Transverse colon (tissue), 4 donors: ENCODE data around the gene TRAK1. TPM values are rescaled to one million over a fixed set of nuclear protein-coding genes. Genes with fewer than 3 reads are reported as not detected.
A peak's percentile ranks its signal among the peaks of the same experiment; 100 is the strongest.

Experiments
- DNase-seq: peaks from one replicate; pipeline ENCODE4 v3.0.0-alpha.2; 2019
- H3K27ac ChIP-seq, 4 donors: fragments of 200-600 bp; sonication (generic); 2 replicates each; pipeline ENCODE4 v1.5.1; 2016 to 2018; ENCODE audit warnings: inconsistent platforms in 4 of 4
- H3K27me3 ChIP-seq: fragments of 200-600 bp; sonication (generic); 2 replicates; pipeline ENCODE4 v1.5.1; 2017; ENCODE audit warnings: inconsistent platforms
- H3K36me3 ChIP-seq, 4 donors: fragments of 200-600 bp; sonication (generic); 2 replicates each; pipeline ENCODE4 v1.5.1; 2017 to 2019; ENCODE audit warnings: inconsistent platforms in 4 of 4
- H3K4me1 ChIP-seq, 4 donors: fragments of 200-600 bp; sonication (generic); 2 replicates each; pipeline ENCODE4 v1.5.1; 2017 to 2020; ENCODE audit warnings: inconsistent platforms in 4 of 4
- H3K4me3 ChIP-seq, 4 donors: fragments of 200-600 bp; sonication (generic); 1 replicate in 1 of 4; 2 replicates in 3 of 4; pipeline versions ENCODE4 v1.5.1 to v1.6.1; 2017 to 2019; ENCODE audit warnings: inconsistent platforms in 4 of 4
- H3K9me3 ChIP-seq, 2 donors: fragments of 200-600 bp; sonication (generic); 2 replicates each; pipeline ENCODE4 v1.5.1; 2017 to 2019; ENCODE audit warnings: inconsistent platforms in 2 of 2
- EP300 ChIP-seq: sonication (generic); formaldehyde crosslinking; IDR thresholded peaks from one replicate; pipeline ENCODE4 v1.6.1; 2017; ENCODE audit warnings: antibody characterized with exemption, low read depth
- POLR2A ChIP-seq: fragments of 450-650 bp; IDR thresholded peaks from one replicate; pipeline ENCODE4 v1.6.1; 2016; ENCODE audit warnings: antibody characterized with exemption, mild to moderate bottlenecking, moderate library complexity
- POLR2AphosphoS5 ChIP-seq, 3 donors: sonication (generic); formaldehyde crosslinking; IDR thresholded peaks; one replicate each; pipeline ENCODE4 v1.6.1; 2016; ENCODE audit warnings: antibody characterized with exemption in 3 of 3
- WGBS, 2 donors: methylation state at CpG; one replicate each; pipeline ENCODE4 v1.1.5; 2018; ENCODE audit warnings: low coverage in 1 of 2; 5-methylcytosine and 5-hydroxymethylcytosine counted together
- in situ Hi-C, 4 donors: fragments of 200-750 bp; cut with MboI; loops; one replicate each; pipeline versions ENCODE4 v1.15.0 to v1.15.1; 2017; ENCODE audit warnings: low sequenced_read_pairs in 3 of 4, low pct_ligation_motif_present in 1 of 4, low pct_unique_long_range_greater_than_20kb in 1 of 4
- intact Hi-C: fragments of 100-400 bp; cut with DNase I; formaldehyde crosslinking; loops from one replicate; pipeline ENCODE4 v1.15.1; 2023; ENCODE audit warnings: low total_unique reads
- total RNA-seq, 4 donors: library from RNA; depleted of rRNA; stranded (reverse); fragments of >200 nt; gene quantifications; one replicate each; pipeline ENCODE4 v1.1.0, GENCODE V29; 2016
- TF ChIP-seq, protein P1 (sequence below), 5 experiments: fragments of 200-600 bp in 3 of 5; fragments of 450-650 bp in 2 of 5; sonication (generic) in 3 of 5; IDR thresholded peaks; 1 replicate in 2 of 5; 2 replicates in 3 of 5; pipeline ENCODE4 v1.5.1; 2016 to 2017; ENCODE audit warnings: antibody characterized with exemption in 5 of 5, inconsistent platforms in 3 of 5, mild to moderate bottlenecking in 2 of 5, moderate library complexity in 1 of 5

TRAK1 gene
- total RNA-seq, 4 donors from 2014 or later, result 91.7 to 247 (median 115) TPM

- no peak for TF ChIP-seq EP300
- TF ChIP-seq POLR2AphosphoS5 (IDR thresholded peaks at IDR 0.05), result no peak
- no peak for TF ChIP-seq POLR2A
- TF ChIP-seq, protein P1, sequence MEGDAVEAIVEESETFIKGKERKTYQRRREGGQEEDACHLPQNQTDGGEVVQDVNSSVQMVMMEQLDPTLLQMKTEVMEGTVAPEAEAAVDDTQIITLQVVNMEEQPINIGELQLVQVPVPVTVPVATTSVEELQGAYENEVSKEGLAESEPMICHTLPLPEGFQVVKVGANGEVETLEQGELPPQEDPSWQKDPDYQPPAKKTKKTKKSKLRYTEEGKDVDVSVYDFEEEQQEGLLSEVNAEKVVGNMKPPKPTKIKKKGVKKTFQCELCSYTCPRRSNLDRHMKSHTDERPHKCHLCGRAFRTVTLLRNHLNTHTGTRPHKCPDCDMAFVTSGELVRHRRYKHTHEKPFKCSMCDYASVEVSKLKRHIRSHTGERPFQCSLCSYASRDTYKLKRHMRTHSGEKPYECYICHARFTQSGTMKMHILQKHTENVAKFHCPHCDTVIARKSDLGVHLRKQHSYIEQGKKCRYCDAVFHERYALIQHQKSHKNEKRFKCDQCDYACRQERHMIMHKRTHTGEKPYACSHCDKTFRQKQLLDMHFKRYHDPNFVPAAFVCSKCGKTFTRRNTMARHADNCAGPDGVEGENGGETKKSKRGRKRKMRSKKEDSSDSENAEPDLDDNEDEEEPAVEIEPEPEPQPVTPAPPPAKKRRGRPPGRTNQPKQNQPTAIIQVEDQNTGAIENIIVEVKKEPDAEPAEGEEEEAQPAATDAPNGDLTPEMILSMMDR (IDR thresholded peaks at IDR 0.05), result no peak
- no peak overlapping the region for H3K4me3 ChIP-seq
- DNase-seq, result no peak
- peak overlapping the region in 3 of 4 donors; percentile 18 to 55 (median 31) for H3K27ac ChIP-seq
- H3K36me3 ChIP-seq, result no peaks in the 10 kb centered on the region
- no peaks in the 10 kb centered on the region for H3K9me3 ChIP-seq
- in situ Hi-C loops, result no loop called here
- 88 to 91% methylated on average over 3 to 11 of the region's 11 CpGs for WGBS, 2 donors
- intact Hi-C loops, result no loop called here
- H3K4me1 ChIP-seq, result peaks cover 4 to 47% (median 29%) of the 10 kb centered on the region in 4 donors
- no peaks in the 10 kb centered on the region for H3K27me3 ChIP-seq
Observed at GRCh38 chr3:42166662-42167300, 75.6 kb downstream of the TRAK1 start.

GRCh38 chr3:42169579-42170120 is 78.5 kb downstream of the TRAK1 start:
- H3K27ac ChIP-seq, result no peak overlapping the region
- no peaks in the 10 kb centered on the region for H3K27me3 ChIP-seq
- no peak for DNase-seq
- no peaks in the 10 kb centered on the region for H3K9me3 ChIP-seq
- no peaks in the 10 kb centered on the region for H3K36me3 ChIP-seq
- TF ChIP-seq, protein P1 (IDR thresholded peaks at IDR 0.05), result no peak
- no peak for TF ChIP-seq EP300
- no peak for TF ChIP-seq POLR2A
- TF ChIP-seq POLR2AphosphoS5 (IDR thresholded peaks at IDR 0.05), result no peak
- no peak overlapping the region for H3K4me3 ChIP-seq
- 86 to 90% methylated on average over 5 to 7 of the region's 7 CpGs for WGBS, 2 donors
- in situ Hi-C loops, result no loop called here
- intact Hi-C loops, result no loop called here
- H3K4me1 ChIP-seq, result peaks cover 0 to 46% (median 20%) of the 10 kb centered on the region in 4 donors

DNA sequence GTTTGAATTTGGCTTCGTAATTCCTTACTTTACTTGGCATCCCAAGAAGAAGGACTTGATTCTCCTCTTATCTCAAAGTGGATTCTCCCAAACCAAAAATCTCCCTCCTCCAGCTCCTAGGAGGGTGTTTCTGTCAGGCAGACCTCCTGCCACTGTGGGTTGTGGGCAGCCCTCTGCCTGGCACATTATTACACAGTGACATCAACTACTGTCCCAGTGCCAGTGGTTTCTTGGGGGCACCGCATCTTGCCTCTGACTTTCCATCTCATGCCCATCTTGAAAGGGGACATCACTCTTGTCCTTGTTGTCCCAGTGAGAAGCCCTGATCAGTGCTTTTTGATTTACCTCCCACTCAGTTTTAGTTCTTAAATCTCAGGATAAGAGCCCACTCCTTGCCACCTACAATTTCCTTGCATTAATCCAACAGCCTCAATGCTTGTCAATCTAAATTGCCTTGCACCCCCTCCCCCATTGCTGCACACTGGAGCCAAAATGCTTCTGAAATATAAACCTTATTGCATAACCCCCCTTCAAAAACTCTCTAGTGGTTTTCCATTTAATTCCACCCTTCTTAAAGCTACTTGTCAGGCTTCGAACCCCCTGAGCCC is 81.0 kb downstream of the TRAK1 start:
- H3K4me1 ChIP-seq, result peaks cover 0 to 23% (median 0%) of the 10 kb centered on the region in 4 donors
- no peak for DNase-seq
- 88% methylated on average over 3 of the region's 3 CpGs; no CpG with 5 or more reads in 1 of the 2 donors for WGBS, 2 donors
- no peaks in the 10 kb centered on the region for H3K36me3 ChIP-seq
- H3K27ac ChIP-seq, result no peak overlapping the region
- H3K4me3 ChIP-seq, result no peak overlapping the region
- intact Hi-C loops (no loop called here), in situ Hi-C loops (no loop called here)
- no peaks in the 10 kb centered on the region for H3K9me3 ChIP-seq
- H3K27me3 ChIP-seq, result no peaks in the 10 kb centered on the region
- TF ChIP-seq POLR2A, result no peak
- TF ChIP-seq EP300, result no peak
- TF ChIP-seq, protein P1 (IDR thresholded peaks at IDR 0.05), result no peak
- TF ChIP-seq POLR2AphosphoS5 (IDR thresholded peaks at IDR 0.05), result no peak

DNA sequence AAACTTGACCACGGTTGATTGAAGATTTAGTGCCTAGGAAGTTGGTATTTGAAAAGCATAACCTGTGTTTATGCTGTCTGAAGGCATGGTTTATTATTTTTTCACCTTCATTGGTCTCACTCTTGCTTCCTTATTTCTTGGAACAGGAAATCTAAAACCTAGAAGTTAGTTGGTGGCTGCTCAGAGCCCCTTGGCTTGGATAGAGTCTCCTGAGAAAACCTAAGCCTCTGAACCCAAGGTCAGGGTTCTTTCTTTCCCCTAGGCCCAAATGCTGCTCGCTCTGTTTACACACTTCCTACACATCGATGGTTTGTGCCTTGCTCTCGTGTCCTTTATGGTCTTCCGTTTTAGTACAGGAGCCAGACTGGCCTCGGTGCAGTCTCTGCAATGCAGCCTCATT is 82.2 kb downstream of the TRAK1 start:
- H3K4me1 ChIP-seq, result peaks cover 0 to 25% (median 1%) of the 10 kb centered on the region in 4 donors
- no peaks in the 10 kb centered on the region for H3K27me3 ChIP-seq
- 54 to 61% methylated on average over 5 to 6 of the region's 6 CpGs for WGBS, 2 donors
- H3K36me3 ChIP-seq, result no peaks in the 10 kb centered on the region
- TF ChIP-seq, protein P1 (IDR thresholded peaks at IDR 0.05), result no peak
- no peak for TF ChIP-seq POLR2A
- TF ChIP-seq POLR2AphosphoS5 (IDR thresholded peaks at IDR 0.05), result no peak
- TF ChIP-seq EP300, result no peak
- no peak overlapping the region for H3K4me3 ChIP-seq
- peak overlapping the region in 1 of 4 donors; percentile 51 for H3K27ac ChIP-seq
- H3K9me3 ChIP-seq, result no peaks in the 10 kb centered on the region
- in situ Hi-C loops, result no loop called here
- DNase-seq, result no peak
- intact Hi-C loops, result no loop called here
